Measurements from ENCODE around the gene ANKMY1.

DNA sequence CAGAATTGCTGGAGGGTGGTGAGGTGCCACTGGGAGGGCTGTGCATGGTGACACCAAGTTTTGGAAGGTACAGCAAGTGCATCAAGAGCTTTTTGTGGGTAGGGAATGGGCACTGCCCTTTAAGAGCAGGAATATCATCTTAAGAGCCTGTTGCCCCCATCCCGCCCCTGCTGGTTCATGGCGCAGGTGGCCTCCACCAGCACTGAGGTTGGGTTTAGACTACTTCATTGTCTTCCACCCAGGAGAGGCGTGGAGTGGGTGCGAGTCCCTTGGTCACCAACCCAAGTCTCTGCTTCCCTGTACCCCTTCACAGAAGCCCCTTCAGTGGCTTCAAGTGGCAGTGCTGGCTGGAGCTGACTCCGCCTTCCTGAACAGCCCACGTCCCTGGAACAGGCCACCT, 18.2 kb upstream of the ANKMY1 start:
- TF ChIP-seq, protein P1, sequence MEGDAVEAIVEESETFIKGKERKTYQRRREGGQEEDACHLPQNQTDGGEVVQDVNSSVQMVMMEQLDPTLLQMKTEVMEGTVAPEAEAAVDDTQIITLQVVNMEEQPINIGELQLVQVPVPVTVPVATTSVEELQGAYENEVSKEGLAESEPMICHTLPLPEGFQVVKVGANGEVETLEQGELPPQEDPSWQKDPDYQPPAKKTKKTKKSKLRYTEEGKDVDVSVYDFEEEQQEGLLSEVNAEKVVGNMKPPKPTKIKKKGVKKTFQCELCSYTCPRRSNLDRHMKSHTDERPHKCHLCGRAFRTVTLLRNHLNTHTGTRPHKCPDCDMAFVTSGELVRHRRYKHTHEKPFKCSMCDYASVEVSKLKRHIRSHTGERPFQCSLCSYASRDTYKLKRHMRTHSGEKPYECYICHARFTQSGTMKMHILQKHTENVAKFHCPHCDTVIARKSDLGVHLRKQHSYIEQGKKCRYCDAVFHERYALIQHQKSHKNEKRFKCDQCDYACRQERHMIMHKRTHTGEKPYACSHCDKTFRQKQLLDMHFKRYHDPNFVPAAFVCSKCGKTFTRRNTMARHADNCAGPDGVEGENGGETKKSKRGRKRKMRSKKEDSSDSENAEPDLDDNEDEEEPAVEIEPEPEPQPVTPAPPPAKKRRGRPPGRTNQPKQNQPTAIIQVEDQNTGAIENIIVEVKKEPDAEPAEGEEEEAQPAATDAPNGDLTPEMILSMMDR (IDR thresholded peaks at IDR 0.05; ENCODE audit: low read depth, low read length), result no peak
- TF ChIP-seq EZH2phosphoT487 (IDR thresholded peaks at IDR 0.05; ENCODE audit: low read depth), result no peak

All from OCI-LY3 (cell line).